IgD-negative memory B cell (primary cell): ENCODE results near the gene DNAH7. TPM values are rescaled to one million over a fixed set of nuclear protein-coding genes. Genes with fewer than 3 reads are reported as not detected.

Experiments
- H3K27ac Mint-ChIP-seq, 3 donors: one replicate each; pipeline ENCODE4 v1.8.0; 2020 to 2022; ENCODE audit warnings: mild to moderate bottlenecking in 3 of 3, mixed read lengths in 3 of 3, moderate library complexity in 1 of 3
- H3K27me3 Mint-ChIP-seq: one replicate; pipeline ENCODE4 v1.8.0; 2021; ENCODE audit warnings: mixed read lengths
- H3K36me3 Mint-ChIP-seq: one replicate; pipeline ENCODE4 v1.8.0; 2020; ENCODE audit warnings: mild to moderate bottlenecking, mixed read lengths
- H3K4me1 Mint-ChIP-seq, 3 donors: one replicate each; pipeline ENCODE4 v1.8.0; 2020 to 2022; ENCODE audit warnings: mixed read lengths in 3 of 3, mild to moderate bottlenecking in 1 of 3
- H3K4me3 Mint-ChIP-seq, 4 donors: one replicate each; pipeline ENCODE4 v1.8.0; 2020 to 2022; ENCODE audit warnings: mild to moderate bottlenecking in 4 of 4, mixed read lengths in 4 of 4, moderate library complexity in 3 of 4
- H3K9me3 Mint-ChIP-seq, 3 donors: one replicate each; pipeline ENCODE4 v1.8.0; 2020 to 2021; ENCODE audit warnings: mixed read lengths in 3 of 3, mild to moderate bottlenecking in 1 of 3
- polyA plus RNA-seq: library from polyadenylated mRNA; unstranded; fragments of 300-500 nt; fragmentation: Illumina TruSeq; gene quantifications from one replicate; pipeline ENCODE4 v1.2.3, GENCODE V29; 2021

DNAH7 gene
- polyA plus RNA-seq, 1 donor from 2014 or later: 0.11 TPM

DNA sequence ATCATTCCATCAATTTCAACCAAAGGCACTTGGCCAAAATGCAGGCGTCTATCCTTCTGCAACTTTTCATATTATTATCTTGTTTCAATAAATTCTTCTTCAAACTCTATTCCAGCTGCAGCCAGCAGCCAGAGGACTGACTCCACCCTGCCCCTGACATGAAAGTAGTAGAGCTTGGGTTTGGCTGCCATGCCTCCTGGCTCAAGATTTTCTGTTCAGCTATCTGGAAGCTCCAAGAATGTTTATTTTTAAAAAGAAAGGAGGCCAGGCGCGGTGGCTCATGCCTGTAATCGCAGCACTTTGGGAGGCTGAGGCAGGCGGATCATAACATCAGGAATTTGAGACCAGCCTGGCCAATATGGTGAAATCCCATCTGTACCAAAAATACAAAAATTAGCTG is 4.9 kb downstream of the DNAH7 start:
- Mint-ChIP-seq H3K36me3 (no peaks in the 10 kb centered on the region), H3K9me3 (no peaks in the 10 kb centered on the region), H3K4me1 (peaks cover 8 to 13% (median 8%) of the 10 kb centered on the region in 3 donors), H3K27ac (no peak overlapping the region), H3K4me3 (no peak overlapping the region), H3K27me3 (peaks cover 6% of the 10 kb centered on the region)

DNA sequence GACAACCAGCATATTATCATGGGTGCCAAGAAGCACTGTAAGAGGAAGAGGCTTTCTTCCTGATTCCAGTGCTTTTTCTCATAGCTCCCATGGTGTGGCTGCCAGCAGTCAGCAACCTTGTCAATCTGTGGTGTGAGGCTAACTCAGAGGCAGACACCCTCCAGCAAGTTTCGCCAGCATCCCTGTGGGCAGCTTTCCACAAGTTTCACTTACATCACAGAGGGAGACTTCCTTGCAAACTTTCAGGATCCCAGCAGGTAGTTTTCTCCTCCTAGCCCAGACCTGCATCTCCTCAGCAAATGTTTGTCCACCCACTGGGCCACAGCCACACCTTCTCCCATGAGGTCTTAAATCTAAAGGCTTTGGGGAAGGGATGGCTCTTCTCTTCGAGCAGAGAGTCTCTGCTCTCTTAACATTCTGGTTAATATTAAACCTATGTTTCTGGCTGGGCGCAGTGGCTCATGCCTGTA is 9.1 kb downstream of the DNAH7 start:
- H3K4me1 Mint-ChIP-seq: peaks cover 0 to 1% (median 0%) of the 10 kb centered on the region in 3 donors
- no peak overlapping the region for H3K27ac Mint-ChIP-seq
- no peaks in the 10 kb centered on the region for H3K9me3 Mint-ChIP-seq

DNA sequence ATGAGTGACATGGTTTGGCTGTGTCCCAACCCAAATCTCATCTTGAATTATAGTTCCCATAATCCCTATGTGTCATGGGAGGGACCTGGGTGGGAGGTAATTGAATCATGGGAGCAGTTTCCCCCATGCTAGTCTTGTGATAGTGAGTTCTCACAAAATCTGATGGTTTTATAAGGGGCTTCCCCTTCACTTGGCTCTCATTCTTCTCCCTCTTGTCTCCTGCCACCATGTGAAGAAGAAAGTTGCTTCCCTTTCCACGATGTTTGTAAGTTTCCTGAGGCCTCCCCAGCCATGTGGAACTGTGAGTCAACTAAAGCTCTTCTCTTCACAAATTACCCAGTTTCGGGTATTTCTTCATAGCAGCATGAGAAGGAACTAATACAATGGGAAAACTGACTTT is 14.0 kb downstream of the DNAH7 start:
- no peak overlapping the region for H3K27ac Mint-ChIP-seq
- H3K4me3 Mint-ChIP-seq: no peak overlapping the region

More for the DNA sequence above, 9.1 kb downstream of the DNAH7 start:
- no peaks in the 10 kb centered on the region for H3K36me3 Mint-ChIP-seq
- H3K4me3 Mint-ChIP-seq: no peak overlapping the region
- no peaks in the 10 kb centered on the region for H3K27me3 Mint-ChIP-seq

DNA sequence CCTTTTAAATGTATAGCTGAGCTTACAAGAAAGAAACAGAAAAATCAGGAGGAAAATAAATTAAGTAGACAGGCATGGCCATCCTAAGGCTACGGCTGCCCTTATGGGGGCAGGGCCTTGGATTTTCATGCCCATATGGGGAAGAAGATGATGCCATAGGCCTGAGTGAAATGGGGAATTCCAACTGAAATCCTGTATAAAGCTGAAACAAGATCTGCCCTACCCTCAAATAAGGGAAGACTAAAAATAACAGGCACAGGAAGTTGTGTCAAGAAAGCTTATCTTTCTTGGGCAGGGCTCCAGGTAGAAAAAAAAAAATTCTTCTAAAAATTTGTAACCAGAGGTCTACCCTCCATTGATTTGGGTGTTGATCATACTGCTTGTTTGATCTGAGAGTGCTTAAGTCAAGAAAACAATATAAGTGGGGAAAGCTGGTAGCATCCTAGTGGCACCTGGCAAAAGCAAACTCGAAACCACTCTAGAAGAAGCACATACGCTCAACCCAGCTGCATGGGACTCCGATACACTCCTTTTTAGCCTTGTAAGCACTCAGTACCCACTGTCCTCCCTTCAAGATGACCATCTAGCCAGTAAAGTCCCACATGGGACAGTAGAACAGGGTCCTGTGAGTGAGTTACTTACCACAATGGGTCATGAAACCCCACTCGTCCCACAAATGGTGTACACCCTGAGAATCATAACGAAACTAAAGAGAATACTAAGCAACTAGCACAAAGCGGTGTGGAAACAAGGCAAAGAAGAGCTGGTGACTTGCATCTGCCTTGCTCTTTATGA is 22.3 kb downstream of the DNAH7 start:
- Mint-ChIP-seq H3K4me1 (peaks cover 6 to 13% (median 10%) of the 10 kb centered on the region in 3 donors), H3K36me3 (no peaks in the 10 kb centered on the region), H3K9me3 (peaks cover 0 to 6% (median 4%) of the 10 kb centered on the region in 3 donors), H3K27ac (peak overlapping the region in 1 of 3 donors; percentile 41), H3K4me3 (peak overlapping the region in 1 of 4 donors; percentile 42), H3K27me3 (no peaks in the 10 kb centered on the region)

More for the DNA sequence above, 14.0 kb downstream of the DNAH7 start:
- H3K9me3 Mint-ChIP-seq: no peaks in the 10 kb centered on the region
- no peaks in the 10 kb centered on the region for H3K36me3 Mint-ChIP-seq
- peaks cover 5 to 8% (median 7%) of the 10 kb centered on the region in 3 donors for H3K4me1 Mint-ChIP-seq
- no peaks in the 10 kb centered on the region for H3K27me3 Mint-ChIP-seq

DNA sequence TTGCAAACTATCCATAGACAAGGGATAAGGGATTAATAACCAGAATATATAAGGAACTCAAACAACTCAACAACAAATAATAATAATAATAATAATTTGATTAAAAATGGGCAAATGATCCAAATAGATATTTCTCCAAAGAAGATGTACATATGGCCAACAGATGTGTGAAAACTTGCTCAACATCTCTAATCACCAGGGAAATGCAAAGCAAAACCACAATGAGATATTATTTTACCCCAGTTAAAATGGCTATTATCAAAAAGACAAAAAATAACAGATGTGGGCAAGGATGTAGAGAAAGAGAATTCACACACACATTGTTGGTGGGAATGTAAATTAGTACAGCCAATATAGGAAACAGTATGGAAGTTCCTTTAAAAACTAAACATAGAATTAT is 26.9 kb downstream of the DNAH7 start:
- Mint-ChIP-seq H3K27ac (no peak overlapping the region), H3K27me3 (peaks cover 1% of the 10 kb centered on the region), H3K9me3 (peaks cover 7 to 30% (median 22%) of the 10 kb centered on the region in 3 donors), H3K4me1 (peaks cover 4 to 9% (median 7%) of the 10 kb centered on the region in 3 donors), H3K36me3 (peaks cover 1% of the 10 kb centered on the region), H3K4me3 (no peak overlapping the region)

DNA sequence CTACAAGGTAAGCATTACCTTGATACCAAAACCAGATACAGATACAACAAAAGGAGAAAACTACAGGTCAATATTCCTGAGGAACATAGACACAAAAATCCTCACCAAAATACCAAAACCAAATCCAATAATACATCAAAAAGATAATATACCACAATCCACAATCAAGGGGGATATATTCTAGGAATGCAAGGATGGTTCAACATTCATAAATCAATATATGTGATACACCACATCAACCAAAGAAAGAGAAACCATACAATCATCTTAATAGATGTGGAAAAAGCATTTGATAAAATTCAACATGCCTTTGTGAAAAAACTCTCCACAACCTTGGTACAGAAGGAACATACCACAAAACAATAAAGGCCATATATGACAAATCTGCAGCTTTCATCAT is 28.4 kb downstream of the DNAH7 start:
- peaks cover 1% of the 10 kb centered on the region for H3K36me3 Mint-ChIP-seq
- no peak overlapping the region for H3K27ac Mint-ChIP-seq
- H3K9me3 Mint-ChIP-seq: peaks cover 7 to 30% (median 25%) of the 10 kb centered on the region in 3 donors
- H3K4me3 Mint-ChIP-seq: no peak overlapping the region
- peaks cover 1% of the 10 kb centered on the region for H3K27me3 Mint-ChIP-seq
- H3K4me1 Mint-ChIP-seq: peaks cover 0 to 3% (median 0%) of the 10 kb centered on the region in 3 donors

DNA sequence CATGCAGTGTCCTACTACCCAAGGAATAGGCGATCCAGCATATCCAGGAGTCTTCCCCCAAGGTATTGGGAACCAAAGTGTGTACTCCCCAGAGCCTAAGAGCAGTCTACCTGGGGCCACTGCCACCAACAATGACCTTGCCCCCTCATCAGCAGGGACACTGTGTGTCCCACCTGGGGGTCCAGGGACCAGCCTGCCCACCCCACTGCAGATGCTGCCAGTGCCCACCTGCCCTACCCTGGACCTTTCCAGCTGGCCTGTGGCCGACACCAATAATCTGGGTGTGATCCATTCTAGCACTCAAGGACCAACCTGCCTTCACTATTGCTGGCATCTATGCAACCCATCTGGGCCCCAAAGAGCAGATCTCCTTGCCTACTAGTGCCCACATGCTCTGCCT is 32.2 kb downstream of the DNAH7 start:
- H3K36me3 Mint-ChIP-seq: peaks cover 1% of the 10 kb centered on the region
- no peak overlapping the region for H3K4me3 Mint-ChIP-seq
- H3K27me3 Mint-ChIP-seq: peaks cover 7% of the 10 kb centered on the region
- no peak overlapping the region for H3K27ac Mint-ChIP-seq
- H3K9me3 Mint-ChIP-seq: peaks cover 11 to 25% (median 21%) of the 10 kb centered on the region in 3 donors
- H3K4me1 Mint-ChIP-seq: no peaks in the 10 kb centered on the region

DNA sequence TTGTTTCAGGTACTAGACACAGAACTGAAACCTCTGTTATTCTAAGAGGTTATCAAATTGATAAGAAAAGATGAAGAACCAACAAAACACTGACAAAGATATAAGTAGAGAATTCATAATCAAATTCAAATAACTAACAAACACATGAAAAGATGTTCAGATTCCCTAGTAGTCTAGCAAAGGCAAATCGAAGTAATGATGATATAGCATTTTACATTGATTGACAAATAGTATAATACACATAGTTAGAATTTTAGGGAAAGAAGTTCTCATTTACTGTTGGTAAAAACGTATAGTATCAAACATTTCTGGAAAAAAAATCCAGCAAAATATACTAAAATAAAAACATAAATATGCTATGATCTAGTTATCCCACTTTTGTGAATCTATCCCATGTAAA is 50.6 kb downstream of the DNAH7 start:
- Mint-ChIP-seq H3K4me3 (no peak overlapping the region), H3K4me1 (no peaks in the 10 kb centered on the region), H3K27ac (no peak overlapping the region), H3K36me3 (no peaks in the 10 kb centered on the region), H3K9me3 (peaks cover 0 to under 1% (median 0%) of the 10 kb centered on the region in 3 donors), H3K27me3 (peaks cover 2% of the 10 kb centered on the region)

DNA sequence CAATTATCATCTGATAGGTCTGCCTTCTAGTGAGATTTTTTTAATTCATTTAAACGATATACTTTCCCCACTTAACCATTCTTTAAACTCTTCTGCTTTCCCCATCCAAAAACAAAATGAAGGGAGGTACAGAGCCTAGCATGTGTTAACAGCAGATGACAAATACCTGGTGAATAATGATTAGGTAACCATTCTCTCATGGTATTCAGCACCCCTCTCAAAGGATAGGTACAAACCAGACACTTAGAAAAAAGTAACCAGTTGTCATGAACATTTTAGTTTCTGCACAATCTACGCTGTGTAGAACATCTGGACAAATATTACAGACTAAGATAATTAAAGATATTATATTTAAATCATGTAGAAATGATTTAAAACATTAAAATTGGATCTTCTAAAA is 56.3 kb downstream of the DNAH7 start:
- Mint-ChIP-seq H3K9me3 (peaks cover 0 to 6% (median 4%) of the 10 kb centered on the region in 3 donors), H3K4me3 (no peak overlapping the region)

DNA sequence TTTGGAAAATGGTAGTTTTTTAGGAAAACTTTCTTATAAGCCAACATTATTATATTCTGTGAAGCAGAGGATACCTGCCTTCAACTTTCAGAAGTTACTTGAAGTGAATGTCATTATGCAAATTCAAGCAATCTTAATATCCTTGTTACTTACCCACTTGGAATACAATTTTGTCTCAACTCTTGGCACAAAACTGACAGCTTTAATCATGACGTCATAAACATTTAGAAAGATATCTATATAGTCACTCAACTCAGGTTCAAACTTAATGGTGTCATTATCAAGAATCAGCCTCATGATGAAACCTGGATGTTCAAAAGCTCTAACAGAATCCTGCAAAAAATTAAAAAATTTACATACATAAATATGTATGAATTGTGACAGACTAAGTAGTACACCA is 68.1 kb downstream of the DNAH7 start:
- Mint-ChIP-seq H3K27me3 (no peaks in the 10 kb centered on the region), H3K27ac (no peak overlapping the region)

More for the DNA sequence above, 56.3 kb downstream of the DNAH7 start:
- H3K36me3 Mint-ChIP-seq: peaks cover 2% of the 10 kb centered on the region
- no peaks in the 10 kb centered on the region for H3K4me1 Mint-ChIP-seq
- H3K27me3 Mint-ChIP-seq: peaks cover 2% of the 10 kb centered on the region
- no peak overlapping the region for H3K27ac Mint-ChIP-seq

DNA sequence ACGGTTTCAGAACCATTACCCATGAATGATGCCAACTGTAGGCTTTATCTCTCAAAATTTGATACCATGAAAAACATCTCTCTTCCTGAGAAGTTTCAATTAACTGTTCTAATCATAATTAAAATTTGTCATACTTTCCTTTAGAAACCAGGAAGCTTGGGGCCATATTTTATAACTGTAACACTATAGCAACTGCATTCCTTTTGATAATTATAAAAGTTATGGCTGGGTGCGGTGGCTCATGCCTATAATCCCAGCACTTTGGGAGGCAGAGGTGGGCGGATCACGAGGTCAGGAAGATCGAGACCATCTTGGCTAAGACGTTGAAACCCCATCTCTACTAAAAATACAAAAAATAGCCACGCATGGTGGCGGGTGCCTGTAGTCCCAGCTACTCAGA is 70.6 kb downstream of the DNAH7 start:
- Mint-ChIP-seq H3K4me1 (no peaks in the 10 kb centered on the region), H3K9me3 (peaks cover 0 to 2% (median 0%) of the 10 kb centered on the region in 3 donors), H3K27me3 (no peaks in the 10 kb centered on the region)

More for the DNA sequence above, 68.1 kb downstream of the DNAH7 start:
- peaks cover 7 to 9% (median 8%) of the 10 kb centered on the region in 3 donors for H3K9me3 Mint-ChIP-seq
- no peak overlapping the region for H3K4me3 Mint-ChIP-seq
- peaks cover 3% of the 10 kb centered on the region for H3K36me3 Mint-ChIP-seq
- H3K4me1 Mint-ChIP-seq: no peaks in the 10 kb centered on the region

DNA sequence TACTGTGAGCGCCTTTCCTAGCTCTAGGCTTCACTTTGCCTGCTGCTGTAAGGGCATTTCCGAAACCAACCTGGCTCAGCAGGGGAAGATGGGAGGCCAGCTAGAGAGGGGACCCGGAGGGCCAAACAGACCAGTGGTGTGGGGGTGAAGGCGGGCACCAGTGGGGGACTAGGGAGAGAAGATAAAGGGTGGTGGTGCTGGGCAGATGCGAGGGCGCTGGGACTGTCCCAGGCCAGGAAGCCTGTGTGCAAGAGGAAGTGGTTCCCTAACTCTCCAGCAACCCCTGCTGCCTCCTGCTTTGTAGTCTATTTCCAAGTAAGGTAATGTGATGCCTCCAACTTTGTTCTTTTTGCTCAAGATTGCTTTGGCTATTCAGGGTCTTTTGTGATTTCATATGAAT is 73.1 kb downstream of the DNAH7 start:
- Mint-ChIP-seq H3K4me3 (no peak overlapping the region), H3K4me1 (no peaks in the 10 kb centered on the region), H3K27ac (no peak overlapping the region), H3K9me3 (peaks cover 0 to 2% (median 0%) of the 10 kb centered on the region in 3 donors), H3K36me3 (peaks cover 3% of the 10 kb centered on the region), H3K27me3 (peaks cover 1% of the 10 kb centered on the region)

More for the DNA sequence above, 70.6 kb downstream of the DNAH7 start:
- Mint-ChIP-seq H3K36me3 (peaks cover 3% of the 10 kb centered on the region), H3K27ac (no peak overlapping the region), H3K4me3 (no peak overlapping the region)

DNA sequence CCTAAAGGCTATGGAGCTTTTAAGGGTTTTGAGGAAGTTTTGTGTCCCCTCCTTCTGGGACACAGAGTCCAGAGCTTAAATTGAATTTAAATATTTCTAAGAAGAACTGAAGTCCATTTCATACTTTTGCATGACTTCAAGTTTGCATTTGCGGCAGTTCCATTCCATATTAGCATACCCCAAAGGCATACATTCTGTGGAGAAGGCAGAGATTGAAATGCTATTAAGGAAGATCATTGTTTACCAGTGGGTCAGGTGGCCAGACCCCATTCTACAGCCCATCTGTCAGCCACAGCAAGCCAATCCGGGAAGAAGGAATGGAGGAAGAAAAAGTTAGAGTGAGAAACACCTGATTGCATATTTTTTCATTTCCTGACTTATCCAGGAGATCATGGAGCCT is 75.0 kb downstream of the DNAH7 start:
- H3K27me3 Mint-ChIP-seq: peaks cover 1% of the 10 kb centered on the region
- H3K36me3 Mint-ChIP-seq: peaks cover 2% of the 10 kb centered on the region
- H3K4me3 Mint-ChIP-seq: no peak overlapping the region
- no peak overlapping the region for H3K27ac Mint-ChIP-seq
- H3K4me1 Mint-ChIP-seq: no peaks in the 10 kb centered on the region
- peaks cover 0 to 2% (median 0%) of the 10 kb centered on the region in 3 donors for H3K9me3 Mint-ChIP-seq

DNA sequence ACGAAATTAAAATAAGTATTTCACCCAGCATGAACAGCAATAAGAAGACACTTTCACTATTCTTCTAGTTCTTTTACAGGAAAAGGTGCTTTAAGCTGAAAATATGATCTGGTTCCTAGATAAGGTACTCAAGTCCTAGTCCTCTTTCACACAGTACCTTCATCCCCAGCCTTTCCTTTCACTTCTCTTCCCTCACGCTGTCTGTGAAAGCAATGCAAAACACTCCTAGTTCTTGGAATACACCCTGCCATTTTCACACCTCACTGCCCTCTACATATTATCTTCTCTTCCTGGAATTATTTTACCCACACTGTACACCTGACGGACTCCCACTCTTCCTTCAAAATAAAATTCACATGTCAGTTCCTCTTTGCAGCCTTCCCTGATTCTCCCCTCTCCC is 82.9 kb downstream of the DNAH7 start:
- peaks cover 2% of the 10 kb centered on the region for H3K27me3 Mint-ChIP-seq
- peak overlapping the region in 2 of 4 donors; percentile 7 to 59 for H3K4me3 Mint-ChIP-seq
- H3K9me3 Mint-ChIP-seq: peaks cover 0 to 5% (median 0%) of the 10 kb centered on the region in 3 donors
- no peak overlapping the region for H3K27ac Mint-ChIP-seq
- no peaks in the 10 kb centered on the region for H3K36me3 Mint-ChIP-seq
- peaks cover 0 to 6% (median 0%) of the 10 kb centered on the region in 3 donors for H3K4me1 Mint-ChIP-seq

DNA sequence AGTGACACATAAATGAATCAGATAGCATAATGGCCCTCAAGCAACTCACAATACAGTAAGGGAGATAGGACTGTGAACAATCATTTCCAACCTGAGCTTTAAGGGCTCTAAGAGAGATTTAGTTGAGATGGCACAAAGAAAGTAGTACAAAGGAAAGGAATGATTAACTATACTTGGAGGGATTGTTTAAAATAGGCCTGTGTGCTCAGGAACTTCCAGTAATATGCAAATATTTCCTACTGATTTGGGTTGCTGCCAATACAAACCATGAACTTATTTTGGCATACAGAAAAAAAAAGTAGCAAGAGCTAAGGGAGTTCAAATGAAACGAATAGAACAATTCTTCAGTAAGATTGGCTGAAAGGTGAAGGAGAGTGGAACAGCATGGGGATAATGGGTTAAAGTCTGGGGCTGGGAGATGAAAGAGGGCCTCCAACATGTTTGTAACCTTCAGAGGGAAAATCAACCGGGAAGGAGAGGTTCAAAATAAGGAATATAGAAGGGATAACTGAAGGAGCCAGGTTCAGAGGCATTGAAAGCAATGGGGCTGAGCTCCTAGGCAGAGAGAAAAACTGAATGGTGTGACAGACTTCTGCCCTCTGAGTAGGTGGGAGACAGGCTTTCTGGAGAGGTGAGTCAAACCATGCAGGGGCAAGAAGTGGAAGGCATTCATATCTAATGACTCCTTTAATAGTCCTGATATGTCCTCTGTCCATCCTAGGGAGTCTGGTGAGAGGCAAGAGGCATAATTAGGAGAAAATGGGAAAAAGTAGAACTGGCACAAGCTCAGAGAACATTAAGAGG is 83.5 kb downstream of the DNAH7 start:
- Mint-ChIP-seq H3K36me3 (no peaks in the 10 kb centered on the region), H3K27me3 (peaks cover 2% of the 10 kb centered on the region), H3K27ac (no peak overlapping the region), H3K4me3 (no peak overlapping the region), H3K4me1 (peaks cover 0 to 6% (median 0%) of the 10 kb centered on the region in 3 donors), H3K9me3 (peaks cover 2 to 7% (median 5%) of the 10 kb centered on the region in 3 donors)
